ENCODE measurements around the gene CBL.
A peak's percentile ranks its signal among the peaks of the same experiment; 100 is the strongest.
"Not testable (repeated sequence)": the region's sequence is repeated elsewhere in the genome, so short reads cannot be mapped to it uniquely, and the experiment has no call there.

Gene CBL

DNA sequence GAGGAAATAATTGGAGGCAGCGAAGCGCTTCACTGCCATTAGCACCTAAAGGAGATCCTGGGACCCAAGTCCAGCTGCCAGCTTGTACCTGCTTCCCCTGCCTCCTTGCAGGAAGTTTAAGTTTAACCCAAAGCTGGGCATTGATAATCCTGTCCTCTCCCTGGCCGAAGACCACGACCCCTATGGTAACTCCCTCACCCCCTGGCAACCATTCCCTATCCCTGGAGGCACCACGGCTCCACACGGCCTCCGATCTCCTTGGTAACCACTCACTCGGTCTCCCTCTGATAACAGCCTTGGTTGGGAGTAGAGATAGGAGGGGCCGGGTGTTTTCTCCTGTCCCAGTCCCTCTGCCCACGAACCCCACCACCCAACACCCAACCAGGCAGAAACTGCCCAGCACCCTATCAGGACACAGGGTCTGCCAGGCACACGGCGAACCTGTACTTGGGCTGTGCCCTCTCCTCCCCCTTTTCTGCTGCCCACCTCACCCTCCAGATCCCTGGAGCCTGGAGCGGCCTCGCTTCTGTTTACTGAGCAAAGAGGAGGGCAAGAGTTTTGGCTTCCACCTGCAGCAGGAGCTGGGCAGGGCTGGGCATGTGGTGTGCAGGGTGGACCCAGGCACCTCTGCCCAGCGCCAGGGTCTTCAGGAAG is 20.0 kb upstream of the CBL start:
- no peak for DNase-seq (ENCODE audit: low spot score)

DNA sequence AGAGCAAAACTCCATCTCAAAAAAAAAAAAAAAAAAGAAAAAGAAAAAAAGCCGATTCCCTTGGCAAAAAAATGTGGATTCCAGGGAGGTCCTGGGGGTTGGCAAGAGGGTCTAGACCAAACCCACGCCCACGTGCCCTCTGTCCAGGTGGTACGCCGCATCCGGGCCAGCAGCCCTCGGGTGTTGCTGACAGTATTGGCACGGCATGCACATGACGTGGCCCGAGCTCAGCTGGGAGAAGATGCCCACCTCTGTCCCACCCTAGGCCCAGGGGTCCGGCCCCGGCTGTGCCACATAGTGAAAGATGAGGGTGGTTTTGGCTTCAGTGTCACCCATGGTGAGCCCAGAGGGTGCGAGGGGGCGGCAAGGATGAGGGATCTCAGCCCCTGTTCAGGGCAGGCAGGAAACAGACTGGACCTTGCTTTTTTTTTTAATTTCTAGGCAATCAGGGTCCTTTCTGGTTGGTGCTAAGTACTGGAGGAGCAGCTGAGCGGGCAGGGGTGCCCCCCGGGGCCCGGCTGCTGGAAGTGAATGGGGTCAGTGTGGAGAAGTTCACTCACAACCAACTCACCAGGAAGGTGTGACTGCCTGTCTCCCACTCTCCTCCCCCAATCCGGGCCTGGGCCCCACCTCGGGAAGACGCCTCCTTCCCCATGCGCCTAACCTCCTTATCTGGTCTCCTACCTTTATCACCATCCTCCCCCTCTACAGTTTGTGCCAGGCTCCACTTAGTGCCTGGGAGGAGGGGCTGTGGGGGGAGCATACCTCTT is 18.8 kb upstream of the CBL start:
- DNase-seq (ENCODE audit: low spot score): no peak

DNA sequence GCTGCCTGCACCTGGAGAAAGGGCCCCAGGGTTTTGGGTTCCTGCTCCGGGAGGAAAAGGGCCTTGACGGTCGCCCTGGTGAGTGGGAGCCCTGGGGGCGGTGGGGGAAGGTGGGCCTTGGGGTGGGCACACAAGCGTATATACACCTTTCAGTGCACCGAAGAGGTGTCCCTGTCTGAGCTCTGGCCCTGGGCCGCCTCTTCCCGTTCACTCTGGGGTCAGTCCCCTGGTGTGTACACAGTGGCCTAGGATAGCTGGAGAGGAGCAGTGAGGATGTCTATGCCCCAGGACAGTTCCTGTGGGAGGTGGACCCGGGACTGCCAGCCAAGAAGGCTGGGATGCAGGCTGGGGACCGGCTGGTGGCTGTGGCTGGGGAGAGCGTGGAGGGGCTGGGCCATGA is 18.1 kb upstream of the CBL start:
- no peak for DNase-seq (ENCODE audit: low spot score)

GRCh38 chr11:119188887-119189286 is 17.3 kb upstream of the CBL start:
- DNase-seq (ENCODE audit: low spot score): no peak

DNA sequence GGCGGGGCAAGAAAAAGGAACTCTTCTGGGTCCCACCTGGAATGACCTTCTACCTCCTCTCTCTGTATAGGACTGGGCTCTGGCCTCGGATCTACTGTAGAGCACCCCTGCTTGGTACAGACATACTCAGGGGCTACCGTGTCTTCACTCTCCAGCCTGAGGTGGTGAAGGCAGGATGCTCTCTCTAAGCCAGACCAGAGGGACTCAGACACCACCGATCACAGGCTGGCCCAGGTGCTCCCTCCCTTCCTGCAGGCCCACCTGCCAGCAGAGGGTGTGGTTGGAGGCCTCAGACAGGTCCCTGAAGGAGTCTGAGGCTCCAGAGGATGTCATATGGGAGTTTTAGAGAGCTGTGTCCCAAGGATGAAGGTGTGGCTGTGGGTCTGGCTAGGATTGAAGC is 16.7 kb upstream of the CBL start:
- DNase-seq (ENCODE audit: low spot score): no peak

DNA sequence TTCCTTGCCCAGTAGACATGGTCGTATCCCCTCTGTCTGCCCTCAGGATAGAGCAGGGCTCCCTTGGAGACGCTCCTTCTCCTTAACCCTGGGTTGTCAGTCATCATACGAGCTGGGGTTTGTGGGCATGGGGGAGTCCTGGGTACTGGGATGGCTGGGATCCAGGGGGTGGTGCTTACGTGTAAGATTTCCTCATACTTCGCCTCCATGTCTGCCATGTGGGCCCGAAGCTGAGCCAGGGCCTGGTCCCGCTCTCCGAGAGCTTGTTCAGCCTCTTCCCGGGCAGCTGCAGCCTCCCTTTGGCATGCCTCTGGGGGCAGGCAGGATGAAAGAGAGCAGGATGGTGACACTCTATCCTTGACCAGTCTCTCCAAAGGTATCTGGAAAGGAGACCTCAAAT is 15.6 kb upstream of the CBL start:
- no peak for DNase-seq (ENCODE audit: low spot score)

- not testable (repeated sequence) for DNase-seq (ENCODE audit: low spot score)
Observed at GRCh38 chr11:119191265-119191664, 14.9 kb upstream of the CBL start.

GRCh38 chr11:119192111-119192510 is 14.0 kb upstream of the CBL start:
- no peak for DNase-seq (ENCODE audit: low spot score)

- no peak for DNase-seq (ENCODE audit: low spot score)
Observed at GRCh38 chr11:119193001-119193400, 13.1 kb upstream of the CBL start.

GRCh38 chr11:119193626-119194025 is 12.5 kb upstream of the CBL start:
- DNase-seq (ENCODE audit: low spot score): no peak

DNA sequence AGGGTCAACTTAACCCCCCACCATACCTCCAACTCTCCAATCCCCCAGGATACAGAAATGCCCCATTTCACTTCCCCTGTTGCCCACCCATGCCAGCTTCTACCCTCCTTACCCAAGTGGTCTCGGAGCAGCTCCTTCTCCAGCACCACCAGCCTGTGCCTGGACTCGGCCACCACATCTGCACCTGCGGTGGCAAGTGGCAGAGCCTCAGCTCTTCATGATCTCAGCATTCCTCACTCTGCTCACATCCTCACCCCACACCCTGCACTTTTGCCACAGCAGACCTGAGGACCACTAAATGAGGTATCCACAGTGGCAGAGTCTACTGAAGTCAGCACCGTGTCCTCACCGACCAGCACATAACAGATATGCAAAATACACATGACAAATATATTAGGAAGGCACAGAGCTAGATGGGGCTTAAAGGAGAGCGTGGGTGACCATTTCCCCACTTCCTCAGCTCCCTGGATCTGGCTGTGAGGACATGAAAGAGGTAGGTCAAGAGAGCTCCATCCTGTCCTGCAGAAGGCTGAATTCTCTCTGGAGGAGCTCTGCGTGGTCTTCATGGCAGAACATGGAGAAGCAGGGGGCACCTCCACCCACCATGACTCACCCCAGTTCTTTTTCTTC is 11.2 kb upstream of the CBL start:
- DNase-seq (ENCODE audit: low spot score): no peak

- DNase-seq (ENCODE audit: low spot score): no peak
Observed at GRCh38 chr11:119195680-119196079, 10.5 kb upstream of the CBL start.

DNA sequence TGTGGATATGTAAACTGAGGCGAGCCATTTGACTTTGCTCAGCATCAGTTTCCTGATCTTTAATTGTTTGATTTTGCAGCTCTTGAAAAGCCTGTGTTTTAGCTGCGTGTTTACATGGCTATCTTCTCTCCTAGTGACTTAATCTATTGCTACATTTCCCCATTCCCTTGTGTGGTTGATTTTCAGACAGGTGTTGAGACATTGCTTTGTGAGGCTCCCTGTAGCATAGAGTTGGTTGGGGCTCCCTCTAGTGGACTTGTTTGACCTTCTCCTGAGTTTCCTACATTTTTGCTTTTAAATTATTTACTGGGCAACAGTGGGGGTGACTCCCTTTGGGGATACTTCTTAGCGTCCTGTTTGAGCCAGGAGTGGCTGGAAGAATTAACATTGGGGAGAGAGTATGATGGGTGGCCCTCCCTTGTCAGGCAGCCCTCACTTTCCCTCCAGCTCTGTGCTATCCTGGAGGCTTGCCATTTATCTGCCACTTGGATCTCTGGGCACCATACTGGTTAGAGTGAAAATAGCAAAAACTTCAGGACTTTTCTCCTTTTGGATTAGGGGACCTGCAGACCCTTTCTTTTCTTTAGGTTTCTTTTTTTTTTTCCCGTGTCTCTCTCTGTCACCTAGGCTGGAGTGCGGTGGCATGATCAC is 9.2 kb upstream of the CBL start:
- peak; percentile 86 for DNase-seq (ENCODE audit: low spot score)

DNA sequence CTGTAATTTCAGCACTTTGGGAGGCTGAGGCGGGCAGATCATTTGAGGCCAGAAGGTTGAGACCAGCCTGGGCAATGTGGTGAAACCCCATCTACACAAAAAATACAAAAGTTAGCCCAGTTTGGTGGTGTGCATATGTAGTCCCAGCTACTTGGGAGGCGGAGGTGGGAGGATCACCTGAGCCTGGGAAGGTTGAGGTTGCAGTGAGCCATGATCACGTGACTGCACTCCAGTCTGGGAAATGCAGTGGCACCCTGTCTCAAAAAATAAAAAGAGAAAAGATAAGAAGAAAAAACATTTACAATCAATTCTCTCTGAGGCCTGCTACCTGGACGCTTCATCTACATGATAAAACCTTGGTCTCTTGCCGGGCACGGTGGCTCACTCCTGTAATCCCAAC is 7.2 kb upstream of the CBL start:
- no peak for DNase-seq (ENCODE audit: low spot score)

DNA sequence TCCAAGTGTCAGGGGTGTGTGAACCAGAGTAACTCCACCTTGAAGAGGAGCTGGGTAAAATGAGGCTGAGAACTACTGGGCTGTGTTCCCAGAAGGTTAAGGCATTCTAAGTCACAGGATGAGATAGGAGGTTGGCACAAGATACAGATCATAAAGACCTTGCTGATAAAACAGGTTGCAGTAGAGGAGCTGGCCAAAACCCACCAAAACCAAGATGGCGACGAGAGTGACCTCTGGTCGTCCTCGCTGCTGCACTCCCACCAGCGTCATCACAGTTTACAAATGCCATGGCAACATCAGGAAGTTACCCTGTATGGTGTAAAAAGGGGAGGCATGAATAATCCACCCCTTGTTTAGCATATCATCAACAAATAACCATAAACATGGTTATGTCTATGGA is 4.9 kb upstream of the CBL start:
- DNase-seq (ENCODE audit: low spot score): not testable (repeated sequence)

- no peak for DNase-seq (ENCODE audit: low spot score)
Observed at GRCh38 chr11:119202554-119202953, 3.6 kb upstream of the CBL start.

DNA sequence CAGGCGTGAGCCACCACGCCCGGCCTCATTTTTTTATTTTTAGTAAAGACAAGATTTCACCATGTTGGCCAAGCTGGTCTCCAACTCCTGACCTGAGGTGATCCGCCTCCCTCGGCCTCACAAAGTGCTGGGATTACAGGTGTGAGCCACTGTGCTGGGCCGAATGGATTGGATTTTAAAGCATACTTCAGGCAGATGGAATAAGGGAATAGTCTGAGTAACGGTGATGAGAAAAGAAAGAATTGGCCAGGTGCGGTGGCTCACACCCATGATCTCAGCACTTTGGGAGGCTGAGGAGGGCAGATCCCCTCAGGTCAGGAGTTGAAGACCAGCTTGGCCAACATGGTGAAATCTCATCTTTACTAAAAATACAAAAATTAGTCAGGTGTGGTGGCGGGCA is 2.1 kb upstream of the CBL start:
- no peak for DNase-seq (ENCODE audit: low spot score)

- peak; percentile 25 for DNase-seq (ENCODE audit: low spot score)
Observed at GRCh38 chr11:119205080-119205479, 1.1 kb upstream of the CBL start.

- DNase-seq (ENCODE audit: low spot score): peak; percentile 64
Observed at GRCh38 chr11:119206511-119207414, 624 bp downstream of the CBL start.

DNA sequence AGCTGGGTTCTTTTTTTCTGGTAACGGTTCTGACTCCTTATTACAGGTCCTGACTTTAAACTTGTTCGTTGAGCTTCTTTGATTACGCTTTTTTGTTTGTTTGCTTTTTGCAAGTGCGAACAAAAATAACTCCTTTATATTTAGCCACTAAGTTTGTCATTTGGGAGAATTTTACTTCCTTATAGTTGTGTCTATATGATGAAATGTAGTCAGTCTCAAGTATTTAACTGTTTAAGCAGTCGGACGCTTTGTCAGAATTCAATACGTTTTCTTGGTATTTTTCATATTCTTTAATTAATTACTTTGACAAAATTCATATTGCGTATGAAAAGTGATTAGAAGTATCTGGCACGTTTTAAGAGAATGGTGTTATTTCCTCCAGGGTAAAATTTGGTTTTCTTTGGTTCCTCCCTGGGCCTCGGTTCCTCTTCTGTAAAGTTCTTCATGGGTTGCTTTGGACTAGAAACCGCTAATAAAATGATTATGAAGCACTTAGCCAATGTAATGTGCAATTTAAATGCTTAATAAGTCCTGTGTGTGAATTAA is 1.3 kb downstream of the CBL start:
- DNase-seq (ENCODE audit: low spot score): no peak

DNA sequence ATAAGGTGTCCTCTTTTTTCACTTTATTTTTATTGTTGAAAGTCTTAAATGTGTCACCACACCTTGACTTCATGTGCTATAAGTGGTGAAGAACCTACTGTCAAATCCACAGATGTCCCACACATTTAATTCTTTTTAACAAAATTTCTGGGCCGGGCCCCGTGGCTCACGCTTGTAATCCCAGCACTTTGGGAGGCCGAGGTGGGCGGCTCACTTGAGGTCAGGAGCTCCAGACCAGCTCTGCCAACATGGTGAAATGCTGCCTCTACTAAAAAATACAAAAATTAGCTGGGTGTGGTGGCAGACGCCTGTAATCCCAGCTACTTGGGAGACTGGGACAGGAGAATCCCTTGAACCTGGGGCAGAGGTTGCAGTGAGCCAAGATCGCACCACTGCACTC is 3.0 kb downstream of the CBL start:
- DNase-seq (ENCODE audit: low spot score): no peak

DNA sequence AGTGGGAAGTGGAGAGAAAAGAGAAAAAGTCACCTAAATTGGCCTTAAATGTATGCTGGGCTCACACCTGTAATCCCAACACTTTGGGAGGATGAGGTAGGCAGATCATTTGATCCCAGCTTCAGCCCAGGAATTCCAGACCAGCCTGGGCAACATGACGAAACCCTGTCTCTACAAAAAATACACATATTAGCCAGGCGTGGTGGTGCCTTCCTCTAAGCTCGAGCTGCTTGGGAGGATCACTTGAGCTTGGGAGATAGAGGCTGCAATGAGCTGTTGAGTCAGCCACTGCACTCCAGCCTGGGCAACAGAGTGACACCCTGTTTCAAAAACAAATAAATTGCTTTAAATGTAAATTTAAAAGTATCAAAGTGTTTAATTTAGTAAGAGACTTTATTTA is 3.9 kb downstream of the CBL start:
- no peak for DNase-seq (ENCODE audit: low spot score)
